ENCODE results near the gene USP6. TPM values are rescaled to one million over a fixed set of nuclear protein-coding genes. Genes with fewer than 3 reads are reported as not detected.
"Not testable (repeated sequence)": the region's sequence is repeated elsewhere in the genome, so short reads cannot be mapped to it uniquely, and the experiment has no call there.

The USP6 gene
- total RNA-seq, 1 experiment from 2014 or later, result not detected

DNA sequence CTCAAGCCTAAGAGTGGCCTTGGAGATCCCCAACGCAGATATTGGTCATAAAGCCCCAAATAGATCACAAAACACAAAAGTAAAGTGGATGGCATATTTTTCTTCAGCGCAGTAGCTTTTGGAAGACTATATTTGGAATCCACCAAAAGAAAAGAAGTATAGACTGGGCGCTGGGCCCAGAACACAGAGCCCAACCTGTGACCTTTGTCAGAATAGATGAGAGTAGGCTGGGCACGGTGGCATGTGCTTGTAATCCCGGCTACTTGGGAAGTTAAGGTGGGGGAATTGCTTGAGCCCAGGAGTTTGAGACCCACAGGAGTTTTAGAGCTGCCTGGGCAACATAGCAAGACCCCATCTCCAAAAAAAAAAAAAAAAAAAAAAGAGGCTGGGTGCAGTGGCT lies 104.2 kb downstream of the USP6 start:
- no TSS peak for BruUV-seq (replicated peaks)
- no peaks in the 10 kb centered on the region for H3K27me3 ChIP-seq (ENCODE audit: low read length)
- H2AFZ ChIP-seq (ENCODE audit: low read length), result no peak overlapping the region
- H3K79me2 ChIP-seq (ENCODE audit: low read length), result no peaks in the 10 kb centered on the region
- DNase-seq, result no peak
- no peaks in the 10 kb centered on the region for H3K9me2 ChIP-seq (replicated peaks; ENCODE audit: low read length)
- no peaks in the 10 kb centered on the region for H3K36me3 ChIP-seq (ENCODE audit: low read depth, low read length)
- intact Hi-C loops (cut with micrococcal nuclease), result no loop called here
- CTCF ChIA-PET, result no interaction called here
- no peak overlapping the region for H3K9ac ChIP-seq (ENCODE audit: low read length)
- H3K27ac ChIP-seq (ENCODE audit: low read length), result no peak overlapping the region
- no peak overlapping the region for H3K4me3 ChIP-seq (ENCODE audit: low read length)
- POLR2A ChIA-PET (ENCODE audit: unreplicated experiment), result no interaction called here
- no peaks in the 10 kb centered on the region for H4K20me1 ChIP-seq (ENCODE audit: low read length)
- H3K9me3 ChIP-seq (ENCODE audit: low read length), result no peaks in the 10 kb centered on the region
- no peaks in the 10 kb centered on the region for H3F3A ChIP-seq (ENCODE audit: low read length, unreplicated experiment)
- no peak for ATAC-seq
- no peaks in the 10 kb centered on the region for H3K4me1 ChIP-seq (ENCODE audit: insufficient read depth, low read length)
- no peak overlapping the region for H3K4me2 ChIP-seq (ENCODE audit: low read length)
- no peak for TF ChIP-seq EZH2phosphoT487 (IDR thresholded peaks at IDR 0.05; ENCODE audit: borderline replicate concordance, low read length)
- no peak for TF ChIP-seq CTCF (conservative IDR thresholded peaks at IDR 0.05; ENCODE audit: low read depth, low read length)
- TF ChIP-seq EZH2 (IDR thresholded peaks at IDR 0.05; ENCODE audit: low read length, unreplicated experiment), result no peak

- H2AFZ ChIP-seq (ENCODE audit: low read length); BruUV-seq (replicated peaks); ATAC-seq; intact Hi-C loops (cut with micrococcal nuclease); H3K4me3 ChIP-seq (ENCODE audit: low read length); H3K9me3 ChIP-seq (ENCODE audit: low read length); H3K4me1 ChIP-seq (ENCODE audit: insufficient read depth, low read length); H4K20me1 ChIP-seq (ENCODE audit: low read length); DNase-seq; H3K36me3 ChIP-seq (ENCODE audit: low read depth, low read length); H3K9ac ChIP-seq (ENCODE audit: low read length); CTCF ChIA-PET; H3K27ac ChIP-seq (ENCODE audit: low read length); H3K79me2 ChIP-seq (ENCODE audit: low read length); H3K27me3 ChIP-seq (ENCODE audit: low read length); H3F3A ChIP-seq (ENCODE audit: low read length, unreplicated experiment); POLR2A ChIA-PET (ENCODE audit: unreplicated experiment); H3K9me2 ChIP-seq (replicated peaks; ENCODE audit: low read length); H3K4me2 ChIP-seq (ENCODE audit: low read length): not testable (repeated sequence)
Measured at GRCh38 chr17:5221912-5222311, 106.1 kb downstream of the USP6 start.

Other genes starting within 250 kb of the USP6 start
- gene C17orf107, start 216.5 kb upstream of the USP6 start, total RNA-seq (2014; rRNA removed), result 0.35 and 0.36 TPM in 2 replicates
- 0.11 TPM in 1 of 2 replicates, not detected in the other for gene CHRNE, start 212.9 kb upstream of the USP6 start, total RNA-seq (2014; rRNA removed)
- gene GP1BA, start 183.8 kb upstream of the USP6 start, total RNA-seq (2014; rRNA removed), result not detected in 2 replicates
- gene SLC25A11, start 176.0 kb upstream of the USP6 start, total RNA-seq (2014; rRNA removed), result 64.3 and 72.1 TPM in 2 replicates
- gene RNF167, start 175.8 kb upstream of the USP6 start, total RNA-seq (2014; rRNA removed), result 37.8 and 43.1 TPM in 2 replicates
- gene PFN1, start 167.5 kb upstream of the USP6 start, total RNA-seq (2014; rRNA removed), result 1,914 and 2,339 TPM in 2 replicates
- 2.4 and 7.5 TPM in 2 replicates for gene ENO3, start 164.9 kb upstream of the USP6 start, total RNA-seq (2014; rRNA removed)
- 44.1 and 48.4 TPM in 2 replicates for gene SPAG7, start 148.2 kb upstream of the USP6 start, total RNA-seq (2014; rRNA removed)
- 6.2 and 27.2 TPM in 2 replicates for gene CAMTA2, start 128.4 kb upstream of the USP6 start, total RNA-seq (2014; rRNA removed)
- not detected in 2 replicates for gene INCA1, start 118.5 kb upstream of the USP6 start, total RNA-seq (2014; rRNA removed)
- gene KIF1C, start 118.1 kb upstream of the USP6 start, total RNA-seq (2014; rRNA removed), result 60.9 and 67.9 TPM in 2 replicates
- gene SLC52A1, start 80.6 kb upstream of the USP6 start, total RNA-seq (2014; rRNA removed), result not detected in 2 replicates
- 0.58 and 0.84 TPM in 2 replicates for gene ZFP3, start 37.6 kb upstream of the USP6 start, total RNA-seq (2014; rRNA removed)
- 3.5 and 4.7 TPM in 2 replicates for gene ZNF232, start 4.2 kb upstream of the USP6 start, total RNA-seq (2014; rRNA removed)
- 1.7 and 9.4 TPM in 2 replicates for gene ZNF594, start 75.8 kb downstream of the USP6 start, total RNA-seq (2014; rRNA removed)
- not detected in 2 replicates for gene SCIMP, start 118.8 kb downstream of the USP6 start, total RNA-seq (2014; rRNA removed)
- 22.1 and 24.4 TPM in 2 replicates for gene RABEP1, start 166.3 kb downstream of the USP6 start, total RNA-seq (2014; rRNA removed)